ENCODE measurements around the gene TMC1.
"Not testable (repeated sequence)": the region's sequence is repeated elsewhere in the genome, so short reads cannot be mapped to it uniquely, and the experiment has no call there.

Gene TMC1

DNA sequence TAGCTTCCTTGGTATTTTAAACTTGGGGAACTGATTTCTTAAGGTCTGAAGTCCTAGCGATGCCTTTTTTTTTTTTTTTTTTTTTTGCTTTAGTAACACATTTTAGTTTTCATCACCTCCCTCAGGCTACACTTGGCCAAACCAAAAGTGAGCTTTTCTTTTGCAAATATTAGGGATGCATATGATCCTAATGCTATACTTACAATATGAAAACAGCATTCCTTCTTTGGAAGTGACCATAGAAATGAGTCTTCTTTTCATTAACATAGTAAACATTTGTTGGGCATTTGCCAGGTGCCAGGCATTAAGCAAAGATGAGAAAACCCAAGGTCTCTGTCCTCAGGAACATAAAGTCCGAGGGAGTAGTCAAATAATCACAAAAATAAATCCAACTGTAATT lies 241.6 kb downstream of the TMC1 start:
- DNase-seq (ENCODE audit: low read depth in 2 of 2): no peak

DNA sequence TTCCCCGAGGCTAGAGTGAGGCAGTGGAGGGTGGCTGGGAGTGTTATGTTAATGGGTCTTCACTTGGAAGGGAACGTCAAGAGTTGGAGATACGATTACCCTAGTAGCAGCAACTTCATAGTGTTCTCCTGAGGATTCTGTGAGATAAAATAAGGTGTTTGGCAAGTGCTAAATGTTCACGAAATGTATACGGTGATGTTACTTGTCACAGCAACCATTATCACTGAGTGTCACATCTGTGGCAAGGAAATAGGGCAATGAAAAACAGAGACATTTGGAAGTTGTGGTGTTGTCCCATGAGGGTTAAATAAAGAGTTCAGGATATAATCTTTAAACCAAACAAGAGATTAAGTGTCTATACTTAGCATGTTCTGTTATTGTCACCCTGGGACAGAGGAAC lies 248.1 kb downstream of the TMC1 start:
- no peak for DNase-seq (ENCODE audit: low read depth in 2 of 2)

DNA sequence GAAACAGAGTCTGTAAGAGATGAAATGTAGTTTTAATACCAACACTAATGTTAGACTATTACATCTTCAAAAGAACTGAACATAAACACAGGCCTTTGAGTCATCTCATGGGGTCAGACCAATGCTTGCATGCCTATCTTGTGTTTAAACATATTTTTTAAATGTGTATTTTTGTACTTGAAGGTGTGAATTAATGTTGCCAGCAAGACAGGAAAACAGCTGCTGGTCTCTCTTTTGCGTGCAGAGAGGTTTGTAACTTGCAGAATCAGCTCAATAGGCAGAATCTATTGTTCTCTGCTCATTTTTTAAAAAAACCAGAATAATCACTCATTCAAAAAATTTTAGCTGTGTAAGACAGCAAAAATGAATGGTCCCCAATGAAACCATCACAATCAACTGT lies 251.3 kb downstream of the TMC1 start:
- DNase-seq (ENCODE audit: low read depth in 2 of 2): no peak

DNA sequence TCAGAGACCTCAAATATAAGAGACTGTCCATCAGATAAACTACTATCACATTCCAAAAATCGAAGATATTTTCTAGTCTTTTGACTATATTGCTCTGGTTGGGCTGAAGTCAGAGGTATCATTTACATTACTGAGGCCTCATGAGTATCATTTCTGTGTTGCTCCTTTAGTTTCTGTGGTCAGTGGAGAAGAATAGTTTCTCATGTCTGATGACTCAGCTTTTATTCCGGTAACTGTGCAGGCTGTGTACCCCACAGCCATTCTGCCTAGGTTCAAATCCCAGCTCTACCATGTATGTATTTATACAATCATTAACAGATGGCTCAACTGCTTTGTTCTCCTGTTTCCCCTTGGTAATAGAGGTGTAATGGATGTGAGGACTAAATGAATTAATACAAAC lies 252.2 kb downstream of the TMC1 start:
- peak in 1 of 2 experiments; percentile 7 for DNase-seq (ENCODE audit: low read depth in 2 of 2)

DNA sequence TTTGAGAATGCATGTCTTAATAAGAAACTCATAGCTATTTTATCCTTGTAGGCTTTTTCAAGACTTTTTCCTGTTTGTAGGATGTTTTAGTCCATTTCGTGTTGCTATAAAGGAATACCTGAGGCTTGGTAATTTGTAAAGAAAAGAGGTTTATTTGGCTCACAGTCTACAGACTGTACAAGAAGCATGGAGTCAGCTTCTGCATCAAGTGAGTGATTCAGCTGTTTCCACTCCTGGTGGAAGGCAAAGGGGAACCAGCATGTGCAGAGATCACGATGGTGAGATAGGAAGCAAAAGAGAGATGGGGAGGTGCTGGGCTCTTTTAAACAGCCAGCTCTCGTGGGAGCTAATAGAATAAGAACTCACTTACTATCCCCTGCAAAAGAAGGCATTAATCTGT lies 254.2 kb downstream of the TMC1 start:
- DNase-seq (ENCODE audit: low read depth in 2 of 2): no peak

DNA sequence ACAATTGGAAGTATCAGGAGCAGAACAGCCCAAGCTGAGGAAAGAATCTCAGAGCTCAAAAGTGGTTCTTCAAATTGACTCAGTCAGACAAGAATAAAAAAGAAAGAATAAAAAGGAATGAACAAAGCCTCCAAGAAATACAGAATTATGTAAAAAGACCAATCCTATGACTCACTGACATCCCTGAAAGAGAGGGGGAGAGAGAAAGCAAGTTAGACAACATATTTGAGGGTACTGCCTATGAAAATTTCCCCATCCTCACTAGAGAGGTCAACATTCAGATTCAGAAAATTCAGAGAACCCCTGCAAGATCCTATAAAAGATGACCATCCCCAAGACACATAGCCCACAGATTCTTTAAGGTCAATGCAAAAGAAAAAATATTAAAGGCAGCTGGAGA lies 258.2 kb downstream of the TMC1 start:
- DNase-seq (ENCODE audit: low read depth in 2 of 2): no peak

DNA sequence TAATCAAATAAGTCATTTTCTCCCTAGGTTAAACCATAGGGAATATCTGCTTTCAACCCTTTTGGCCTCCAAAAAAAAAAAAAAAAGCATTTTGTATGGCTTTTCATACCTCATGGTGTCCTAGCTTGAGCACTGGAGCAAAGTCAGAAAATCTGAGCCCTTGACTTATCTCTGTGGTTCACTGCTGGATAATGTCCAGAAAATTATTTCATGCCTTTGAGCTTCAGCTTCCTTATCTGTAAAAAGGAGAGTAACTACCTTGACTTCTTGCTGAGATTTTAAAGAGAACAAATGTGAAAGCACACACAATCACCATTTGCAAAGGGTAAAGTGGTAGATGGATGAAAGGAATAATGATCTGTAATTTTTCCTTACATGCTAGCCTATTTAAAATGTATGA lies 265.5 kb downstream of the TMC1 start:
- DNase-seq (ENCODE audit: low read depth in 2 of 2): no peak

DNA sequence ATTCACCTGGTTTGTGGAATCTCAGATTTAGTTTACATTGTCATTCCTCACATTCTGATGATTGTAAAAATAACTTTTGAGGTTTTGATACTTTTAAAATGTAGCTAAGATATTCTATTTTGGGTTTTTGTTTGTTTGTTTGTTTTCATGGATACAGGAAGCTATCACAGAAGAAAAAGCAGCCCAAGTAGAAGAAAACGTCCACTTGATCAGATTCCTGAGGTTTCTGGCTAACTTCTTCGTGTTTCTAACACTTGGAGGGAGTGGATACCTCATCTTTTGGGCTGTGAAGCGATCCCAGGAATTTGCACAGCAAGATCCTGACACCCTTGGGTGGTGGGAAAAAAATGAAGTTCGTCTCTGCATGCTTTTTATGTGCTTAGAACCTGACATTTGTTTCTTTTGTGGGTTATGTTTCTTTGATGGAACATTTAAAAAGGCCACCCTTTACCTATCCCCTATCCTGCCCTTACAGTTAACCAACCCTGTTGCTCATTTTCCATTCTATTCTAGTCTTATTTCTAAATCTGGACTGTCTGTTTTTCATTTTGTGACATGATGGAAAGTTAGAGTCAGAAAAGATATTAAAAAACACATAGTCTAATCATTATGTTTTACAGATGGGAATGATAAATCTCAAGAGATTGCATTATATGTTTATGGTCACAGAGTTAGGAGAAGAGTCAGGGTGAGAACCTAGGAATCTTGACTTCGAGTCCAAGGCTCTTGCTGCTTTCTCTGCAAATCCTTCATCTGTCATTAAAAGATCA lies 267.7 kb downstream of the TMC1 start:
- DNase-seq (ENCODE audit: low read depth in 2 of 2): no peak

DNA sequence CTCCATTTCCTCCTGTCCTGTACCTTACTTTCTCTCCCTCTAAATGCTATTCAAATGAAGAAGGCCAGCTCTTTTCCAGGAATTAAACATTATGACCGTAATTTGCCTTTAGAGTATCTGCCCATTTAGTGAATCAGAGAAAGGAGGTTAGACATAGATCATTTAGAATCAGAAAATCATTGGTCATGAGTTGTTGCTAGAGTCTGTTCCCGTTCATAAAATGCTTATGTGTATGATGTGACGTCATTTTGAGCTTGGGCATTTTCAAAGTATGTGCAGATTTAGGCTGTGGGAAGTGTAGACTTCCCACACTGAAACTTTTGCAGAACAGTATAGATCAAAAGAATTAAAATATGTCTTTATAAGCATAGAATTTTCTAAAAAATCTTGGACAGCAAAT lies 268.5 kb downstream of the TMC1 start:
- no peak for DNase-seq (ENCODE audit: low read depth in 2 of 2)

DNA sequence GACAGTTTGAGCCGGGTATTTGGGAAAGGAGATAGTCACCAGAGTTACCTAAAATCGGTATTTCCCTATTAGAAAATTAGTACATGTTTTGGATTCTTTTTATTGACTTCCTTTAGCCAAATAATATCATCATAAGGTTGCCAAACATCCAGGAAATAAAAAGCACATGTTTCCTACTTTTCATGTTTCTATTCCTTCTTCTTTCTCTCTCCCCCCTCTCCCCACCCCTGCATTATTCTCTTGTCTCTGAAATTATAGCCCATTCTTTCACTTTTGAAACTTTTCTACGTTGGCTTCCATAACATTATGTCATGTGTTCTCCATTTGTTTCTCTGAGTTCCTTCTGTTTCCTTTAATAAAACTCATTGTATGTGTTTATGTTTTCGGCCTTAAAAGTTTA lies 269.6 kb downstream of the TMC1 start:
- no peak for DNase-seq (ENCODE audit: low read depth in 2 of 2)

DNA sequence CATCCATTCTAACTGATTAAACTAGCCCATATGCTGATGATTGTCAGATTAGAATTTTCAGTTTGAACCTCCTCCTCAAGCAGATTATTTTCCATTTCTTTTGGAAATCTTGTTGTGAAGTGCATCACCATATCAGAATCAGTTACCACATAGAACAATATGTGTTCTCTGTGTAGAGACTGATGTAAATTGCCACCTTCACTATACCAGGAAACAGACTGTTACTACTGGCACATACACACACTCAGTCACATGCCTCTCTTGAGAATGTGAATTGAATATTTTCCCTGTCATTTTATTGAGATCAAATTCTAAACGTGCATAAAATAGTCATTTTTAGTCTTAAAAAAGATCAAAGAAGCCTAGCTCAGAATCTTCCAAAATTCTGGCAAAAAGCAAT lies 270.0 kb downstream of the TMC1 start:
- no peak for DNase-seq (ENCODE audit: low read depth in 2 of 2)

DNA sequence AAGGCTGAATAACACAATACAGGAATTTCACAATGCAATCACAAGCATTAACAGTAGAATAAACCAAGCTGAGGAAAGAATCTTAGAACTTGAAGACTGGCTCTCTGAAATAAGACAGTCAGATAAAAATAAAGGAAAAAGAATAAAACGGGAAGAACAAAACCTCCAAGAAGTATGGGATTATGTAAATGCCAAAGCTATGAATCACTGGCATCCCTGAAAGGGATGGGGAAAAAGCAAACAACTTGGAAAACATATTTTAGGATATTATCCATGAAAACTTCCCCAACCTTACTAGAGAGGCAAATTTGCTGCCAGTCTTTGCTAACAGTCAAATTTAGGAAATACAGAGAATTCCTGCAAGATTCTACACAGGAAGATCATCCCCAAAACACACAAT lies 273.5 kb downstream of the TMC1 start:
- DNase-seq (ENCODE audit: low read depth in 2 of 2): no peak

DNA sequence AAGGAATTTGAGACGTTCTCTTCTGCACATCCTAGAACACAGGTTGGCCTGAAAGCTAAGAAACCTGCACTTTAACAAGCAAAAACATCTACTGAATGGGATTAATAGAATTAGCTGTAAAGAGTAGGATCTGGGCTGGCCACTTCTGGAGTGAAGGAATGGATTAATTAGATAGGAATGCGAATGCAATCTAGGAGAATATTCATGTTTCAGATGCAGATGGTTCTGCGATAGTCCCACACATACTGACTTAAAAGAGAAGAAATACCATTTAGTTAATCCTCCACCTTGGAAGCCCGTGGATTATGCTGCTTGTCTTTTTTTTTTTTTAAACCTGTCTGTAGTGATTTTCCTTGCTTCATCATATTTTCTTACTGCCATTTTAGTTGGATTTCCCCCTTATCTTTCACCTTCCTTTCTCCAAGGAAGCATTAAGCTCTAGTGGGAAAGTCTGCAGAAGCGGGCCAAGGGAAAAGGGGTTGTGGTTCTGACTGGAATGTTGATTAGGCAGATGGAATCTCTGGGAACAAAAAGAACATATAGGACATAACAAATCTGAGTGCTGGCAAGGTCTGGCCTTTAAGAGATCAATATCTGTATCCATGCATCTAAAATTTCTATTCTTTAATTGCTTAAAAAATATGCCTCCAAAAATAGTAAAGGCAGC lies 279.1 kb downstream of the TMC1 start:
- no peak for DNase-seq (ENCODE audit: low read depth in 2 of 2)

DNA sequence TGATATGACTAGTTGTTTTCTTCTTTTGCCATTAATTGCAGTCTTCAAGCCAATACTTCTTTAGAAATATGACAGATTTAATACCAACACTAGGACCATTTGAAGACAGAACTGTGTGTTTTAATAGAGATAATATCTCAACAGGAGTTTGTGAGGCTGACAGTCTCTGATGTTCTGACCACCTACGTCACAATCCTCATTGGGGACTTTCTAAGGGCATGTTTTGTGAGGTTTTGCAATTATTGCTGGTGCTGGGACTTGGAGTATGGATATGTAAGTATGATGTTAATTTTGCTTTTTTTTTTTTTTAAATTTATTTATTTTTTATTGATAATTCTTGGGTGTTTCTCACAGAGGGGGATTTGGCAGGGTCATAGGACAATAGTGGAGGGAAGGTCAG lies 283.8 kb downstream of the TMC1 start:
- DNase-seq (ENCODE audit: low read depth in 2 of 2): no peak

DNA sequence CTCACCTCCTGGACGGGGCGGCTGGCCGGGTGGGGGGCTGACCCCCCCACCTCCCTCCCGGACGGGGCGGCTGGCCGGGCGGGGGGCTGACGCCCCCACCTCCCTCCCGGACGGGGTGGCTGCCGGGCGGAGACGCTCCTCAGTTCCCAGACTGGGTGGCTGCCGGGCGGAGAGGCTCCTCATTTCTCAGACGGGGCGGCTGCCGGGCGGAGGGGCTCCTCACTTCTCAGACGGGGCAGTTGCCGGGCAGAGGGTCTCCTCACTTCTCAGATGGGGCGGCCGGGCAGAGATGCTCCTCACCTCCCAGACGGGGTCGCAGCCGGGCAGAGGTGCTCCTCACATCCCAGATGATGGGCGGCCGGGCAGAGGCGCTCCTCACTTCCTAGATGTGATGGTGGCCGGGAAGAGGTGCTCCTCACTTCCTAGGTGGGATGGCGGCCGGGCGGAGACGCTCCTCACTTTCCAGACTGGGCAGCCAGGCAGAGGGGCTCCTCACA lies 285.0 kb downstream of the TMC1 start:
- DNase-seq (ENCODE audit: low read depth in 2 of 2): not testable (repeated sequence)

DNA sequence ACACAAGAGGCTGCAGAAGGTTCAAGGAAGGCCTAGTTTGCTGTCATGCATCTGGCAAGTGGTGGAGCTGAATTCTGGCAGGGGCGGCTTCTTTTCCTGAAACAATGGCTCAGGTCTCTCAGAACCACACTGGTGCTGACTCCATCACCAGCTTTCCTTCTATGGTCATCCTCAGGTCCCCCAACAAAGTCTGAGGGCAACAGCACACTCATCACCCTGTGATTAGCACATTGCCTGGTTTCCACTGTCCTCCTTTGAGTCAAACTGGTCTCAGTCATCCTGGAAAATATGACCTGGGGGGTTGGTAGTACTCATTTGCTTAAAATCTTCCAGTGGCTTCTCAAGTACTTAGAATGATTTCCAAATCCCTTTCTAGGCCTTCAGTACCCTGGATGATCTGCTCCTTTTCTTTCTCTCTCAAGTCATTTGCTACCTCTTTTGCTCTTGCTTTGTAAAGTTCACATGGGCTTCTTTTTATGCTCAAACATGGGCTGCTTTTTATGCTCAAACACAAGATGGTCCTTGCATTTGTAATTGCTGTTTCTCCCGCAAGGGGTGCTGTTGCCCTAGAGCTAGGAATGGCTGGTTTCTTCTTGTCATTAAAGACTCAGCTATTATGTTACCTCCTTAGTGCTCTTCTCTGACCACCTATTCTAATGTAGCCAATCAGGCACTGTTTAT lies 286.5 kb downstream of the TMC1 start:
- DNase-seq (ENCODE audit: low read depth in 2 of 2): no peak

DNA sequence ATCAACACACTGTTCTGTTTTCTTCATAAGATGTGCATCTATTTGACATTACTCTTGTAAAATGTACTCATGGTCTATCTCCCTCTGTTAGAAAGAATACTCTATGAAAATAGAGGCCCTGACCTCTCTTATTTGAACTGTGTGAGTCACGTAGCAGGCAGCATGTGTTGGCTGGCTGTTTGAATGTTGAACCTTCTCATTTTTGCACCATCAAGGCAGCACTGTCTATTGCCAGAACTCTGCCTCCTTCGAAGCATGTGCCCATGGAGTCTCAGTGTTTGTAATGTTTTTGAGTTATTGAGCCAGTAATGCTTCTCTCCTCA lies 287.0 kb downstream of the TMC1 start:
- DNase-seq (ENCODE audit: low read depth in 2 of 2): no peak

DNA sequence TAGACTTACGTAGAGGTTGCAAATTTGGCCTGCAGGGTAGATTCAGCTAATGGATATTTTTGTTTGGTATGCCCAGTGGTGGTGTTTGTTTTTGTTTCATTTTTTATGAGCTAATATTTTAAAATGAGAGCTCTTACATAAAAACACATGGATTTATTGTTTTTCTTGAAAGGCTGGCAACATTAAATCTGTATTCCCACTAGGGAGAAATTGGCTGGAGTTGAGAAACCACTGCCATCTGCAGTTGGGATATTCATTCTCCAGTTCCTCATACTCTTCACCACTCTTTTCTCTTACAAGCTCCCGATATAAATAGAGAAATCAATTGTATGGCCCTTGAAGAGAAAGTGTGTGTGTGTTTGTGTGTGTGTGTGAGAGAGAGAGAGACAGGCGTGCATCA lies 288.2 kb downstream of the TMC1 start:
- DNase-seq (ENCODE audit: low read depth in 2 of 2): no peak

DNA sequence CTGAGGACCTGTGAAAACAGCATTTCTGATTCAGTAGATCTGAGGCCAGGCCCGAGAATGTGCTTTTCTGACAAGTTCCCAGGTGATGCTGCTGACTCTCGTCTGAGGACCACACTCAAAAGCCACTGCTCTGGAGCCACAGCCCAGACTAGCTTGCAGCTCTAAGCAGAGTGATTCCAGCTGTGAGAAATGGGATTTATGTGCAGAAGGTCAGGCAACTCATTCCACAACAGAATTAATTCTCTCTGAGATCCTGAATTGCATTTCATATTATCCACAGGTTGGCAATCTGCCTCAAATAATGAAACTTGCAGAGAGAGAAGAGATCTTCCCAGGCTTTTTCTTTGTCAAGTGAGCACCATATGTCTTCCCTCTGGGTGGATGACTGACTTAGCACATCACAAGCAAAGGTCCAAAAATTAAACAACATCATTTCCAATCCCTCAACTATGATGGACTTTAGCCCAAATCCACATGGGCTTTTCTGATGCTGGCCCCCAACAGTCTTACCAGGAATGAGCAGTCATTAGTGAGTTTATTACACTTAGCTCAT lies 291.2 kb downstream of the TMC1 start:
- DNase-seq (ENCODE audit: low read depth in 2 of 2): peak; percentile 32 to 40

DNA sequence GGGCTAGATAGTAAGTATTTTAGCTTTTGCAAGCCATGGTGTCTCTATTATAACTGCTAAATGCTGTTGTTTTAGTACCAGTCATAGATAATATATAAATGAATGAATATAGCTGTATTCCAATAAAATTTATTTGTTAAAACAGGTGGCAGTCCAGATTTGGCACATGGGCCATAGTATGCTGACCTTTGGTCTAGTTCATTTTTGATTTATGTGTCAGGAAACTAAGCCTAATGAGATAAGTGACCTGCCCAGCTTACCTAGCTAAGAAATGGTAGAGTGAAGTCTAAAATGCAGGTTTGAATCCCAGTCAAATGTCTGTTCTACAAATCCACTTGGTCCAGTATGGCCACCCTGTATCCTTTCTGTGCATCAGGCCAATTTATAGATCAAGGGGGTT lies 292.1 kb downstream of the TMC1 start:
- no peak for DNase-seq (ENCODE audit: low read depth in 2 of 2)

DNA sequence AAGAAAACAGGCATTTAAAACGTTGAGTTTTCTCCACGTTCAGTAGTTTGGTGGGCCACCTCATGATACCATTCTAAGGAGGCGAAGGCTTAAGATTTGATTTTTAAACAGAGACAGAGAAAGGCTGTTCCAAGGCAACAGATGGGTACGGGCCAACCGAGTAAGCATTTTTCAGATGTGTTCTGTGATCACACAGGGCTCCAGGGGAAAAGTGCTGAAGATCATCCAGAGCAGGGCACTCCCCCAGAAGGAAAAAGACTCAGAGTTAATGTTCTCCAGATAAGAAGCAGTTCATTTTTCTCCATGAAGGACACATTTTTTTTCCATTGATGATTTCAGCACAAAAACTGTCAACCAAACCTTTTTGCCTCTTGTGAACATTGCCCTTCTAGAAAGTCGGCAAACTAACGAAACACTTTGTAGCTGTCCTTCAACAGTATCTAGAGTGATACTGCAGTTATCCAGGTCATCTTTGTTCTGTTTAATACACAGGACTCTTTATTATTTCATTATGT lies 292.7 kb downstream of the TMC1 start:
- DNase-seq (ENCODE audit: low read depth in 2 of 2): no peak

DNA sequence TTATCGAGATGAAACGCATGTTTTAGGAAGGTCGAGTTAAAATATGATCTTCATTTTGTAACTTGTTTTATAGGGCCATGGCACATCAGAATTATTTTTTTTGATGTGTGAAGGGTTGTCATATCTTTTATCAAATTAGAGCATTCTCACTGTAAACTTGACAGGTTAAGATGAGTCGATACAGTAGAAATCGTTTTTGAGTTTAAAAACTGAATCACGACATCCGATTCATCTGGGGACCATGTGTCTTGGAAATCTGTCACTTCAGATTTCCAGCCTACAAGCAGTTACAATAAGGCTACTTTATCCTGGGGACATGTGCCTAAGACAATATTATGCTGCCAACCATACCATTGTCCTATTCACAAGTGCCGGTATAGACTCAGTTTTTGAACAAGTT lies 295.3 kb downstream of the TMC1 start:
- no peak for DNase-seq (ENCODE audit: low read depth in 2 of 2)

DNA sequence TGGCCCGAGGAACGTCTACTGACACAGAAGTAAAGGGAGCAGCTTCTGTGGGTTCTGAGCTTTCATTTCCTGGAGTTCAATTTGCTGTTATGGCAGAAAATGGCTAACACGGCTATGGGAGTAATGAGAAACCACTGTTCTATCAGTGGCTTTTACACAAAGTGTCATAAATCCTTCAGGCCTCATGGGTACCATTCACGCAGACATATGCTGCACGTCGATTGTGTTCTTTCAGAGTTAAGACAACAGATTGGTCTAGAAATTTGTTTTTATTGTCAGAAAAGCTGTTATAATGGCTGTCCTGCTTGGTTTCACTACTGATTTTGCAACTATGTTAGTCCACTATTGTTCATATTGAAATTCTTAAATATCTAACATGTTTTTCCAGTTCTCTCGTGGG lies 296.0 kb downstream of the TMC1 start:
- DNase-seq (ENCODE audit: low read depth in 2 of 2): no peak
